HUES64 (cell line): ENCODE data around the gene SLC4A2.

Source experiments
- H3K27ac ChIP-seq: 2 replicates; pipeline ENCODE4 v1.7.0; 2013; ENCODE audit warnings: low read depth, low read length, inconsistent platforms
- H3K27me3 ChIP-seq: 2 replicates; pipeline ENCODE4 v1.6.1; 2013; ENCODE audit warnings: mild to moderate bottlenecking, low read length; ENCODE audit not compliant: insufficient read depth
- H3K36me3 ChIP-seq: 2 replicates; pipeline ENCODE4 v1.6.1; 2013; ENCODE audit warnings: mild to moderate bottlenecking, low read length; ENCODE audit not compliant: insufficient read depth
- H3K4me1 ChIP-seq: 2 replicates; pipeline ENCODE4 v1.6.1; 2013; ENCODE audit warnings: mild to moderate bottlenecking, low read length, moderate library complexity; ENCODE audit not compliant: insufficient read depth
- H3K4me3 ChIP-seq: 2 replicates; pipeline ENCODE4 v1.5.1; 2013; ENCODE audit warnings: mild to moderate bottlenecking, low read length, moderate library complexity
- H3K9ac ChIP-seq: 2 replicates; pipeline ENCODE4 v1.6.1; 2013; ENCODE audit warnings: mild to moderate bottlenecking, low read depth, low read length
- H3K9me3 ChIP-seq: 2 replicates; pipeline ENCODE4 v1.6.1; 2013; ENCODE audit warnings: low read depth, low read length; ENCODE audit not compliant: insufficient read depth
- WGBS: fragments of 150-250, 120-280 bp; methylation state at CpG from one replicate; pipeline ENCODE4 v1.1.7; 2013; ENCODE audit warnings: missing lambda C conversion rate; 5-methylcytosine and 5-hydroxymethylcytosine counted together

The SLC4A2 gene

DNA sequence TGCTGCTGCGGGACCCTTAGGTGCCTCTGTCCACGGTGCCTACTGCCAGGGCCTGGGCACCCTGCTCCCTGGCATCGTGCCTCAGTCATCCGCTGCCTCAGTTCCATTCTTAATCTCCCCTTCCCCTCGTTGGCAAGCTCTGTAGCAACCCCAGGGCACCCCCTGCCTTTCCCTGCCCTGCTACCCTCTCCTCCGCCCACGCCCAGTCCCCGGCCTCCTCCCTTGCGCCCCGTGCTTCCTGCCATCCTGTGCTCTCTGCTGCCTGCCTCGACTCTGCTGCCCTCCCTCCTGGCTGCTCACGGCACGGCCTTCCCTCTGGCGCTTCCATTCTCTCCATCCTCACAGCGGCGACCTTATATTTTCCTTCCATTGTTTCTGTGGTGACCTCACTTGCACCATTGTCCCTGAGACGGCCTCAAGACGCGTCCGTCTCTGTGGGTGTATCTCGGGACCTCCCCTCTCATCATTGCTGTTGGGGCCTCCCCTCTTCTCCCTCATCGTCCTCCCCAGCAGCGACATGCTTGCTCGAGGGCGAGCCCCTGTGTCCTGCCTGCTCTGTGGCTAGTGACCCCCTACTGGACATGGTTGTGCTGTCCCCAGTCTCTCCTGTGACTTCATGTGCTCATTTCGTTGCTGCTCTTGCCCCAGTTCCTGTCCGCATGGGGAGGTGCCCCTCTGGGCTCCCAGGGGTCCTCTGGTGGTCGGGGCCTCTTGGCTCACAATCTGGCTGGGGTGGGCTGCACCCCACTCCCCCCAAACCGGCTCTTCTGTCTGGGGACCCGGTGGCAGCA is 62.2 kb downstream of the SLC4A2 start:
- Histone ChIP-seq H3K4me3 (no peak overlapping the region), H3K27ac (no peak overlapping the region), H3K27me3 (peaks cover 15% of the 10 kb centered on the region), H3K4me1 (peaks cover 6% of the 10 kb centered on the region; the same call in 1 of the 2 replicates), H3K9me3 (no peaks in the 10 kb centered on the region), H3K36me3 (peaks cover 27% of the 10 kb centered on the region; the same call in 1 of the 2 replicates), H3K9ac (no peak overlapping the region)
- 91% methylated on average over 30 of the region's 30 CpGs for WGBS

- no peak overlapping the region for H3K27ac ChIP-seq
- H3K4me1 ChIP-seq, result peaks cover 10% of the 10 kb centered on the region; the same call in 1 of the 2 replicates
- H3K36me3 ChIP-seq, result peaks cover 27% of the 10 kb centered on the region; the same call in 1 of the 2 replicates
- WGBS, result 70% methylated on average over 24 of the region's 24 CpGs
- H3K9ac ChIP-seq, result no peak overlapping the region
- H3K27me3 ChIP-seq, result peaks cover 21% of the 10 kb centered on the region
- no peaks in the 10 kb centered on the region for H3K9me3 ChIP-seq
- no peak overlapping the region for H3K4me3 ChIP-seq
These were observed 62.9 kb downstream of the SLC4A2 start for GRCh38 chr7:151122276-151122675.

DNA sequence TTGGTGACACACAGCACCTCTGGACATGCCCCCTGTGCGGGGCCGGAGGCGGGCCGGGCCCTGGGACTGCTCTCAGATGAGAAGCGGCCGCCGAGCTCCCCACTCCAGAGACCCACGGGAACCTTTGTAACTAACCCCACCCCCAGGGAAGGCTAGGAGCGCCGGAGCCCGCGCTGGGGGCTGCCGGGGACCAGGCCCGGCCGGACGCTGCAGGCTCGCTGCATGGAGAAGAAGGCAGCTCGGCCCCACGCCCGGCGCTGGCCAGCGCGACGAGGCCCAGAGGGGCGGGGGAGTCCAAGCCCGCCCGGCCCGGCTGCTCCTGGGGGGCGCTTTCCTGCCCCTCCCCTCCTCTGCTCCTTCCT is 63.4 kb downstream of the SLC4A2 start:
- peaks cover 31% of the 10 kb centered on the region; the same call in 1 of the 2 replicates for H3K36me3 ChIP-seq
- H3K4me3 ChIP-seq, result no peak overlapping the region
- H3K27me3 ChIP-seq, result peaks cover 24% of the 10 kb centered on the region

GRCh38 chr7:151123158-151123821 is 63.9 kb downstream of the SLC4A2 start:
- Histone ChIP-seq H3K27ac (no peak overlapping the region), H3K4me1 (peaks cover 10% of the 10 kb centered on the region; the same call in 1 of the 2 replicates), H3K9me3 (no peaks in the 10 kb centered on the region), H3K4me3 (no peak overlapping the region), H3K9ac (no peak overlapping the region), H3K36me3 (peaks cover 36% of the 10 kb centered on the region; the same call in 1 of the 2 replicates), H3K27me3 (peaks cover 24% of the 10 kb centered on the region)
- 93% methylated on average over 50 of the region's 50 CpGs for WGBS

More for the DNA sequence above, 63.4 kb downstream of the SLC4A2 start:
- no peak overlapping the region for H3K9ac ChIP-seq
- H3K9me3 ChIP-seq, result no peaks in the 10 kb centered on the region
- H3K27ac ChIP-seq, result no peak overlapping the region
- peaks cover 10% of the 10 kb centered on the region; the same call in 1 of the 2 replicates for H3K4me1 ChIP-seq
- WGBS, result 93% methylated on average over 29 of the region's 29 CpGs

DNA sequence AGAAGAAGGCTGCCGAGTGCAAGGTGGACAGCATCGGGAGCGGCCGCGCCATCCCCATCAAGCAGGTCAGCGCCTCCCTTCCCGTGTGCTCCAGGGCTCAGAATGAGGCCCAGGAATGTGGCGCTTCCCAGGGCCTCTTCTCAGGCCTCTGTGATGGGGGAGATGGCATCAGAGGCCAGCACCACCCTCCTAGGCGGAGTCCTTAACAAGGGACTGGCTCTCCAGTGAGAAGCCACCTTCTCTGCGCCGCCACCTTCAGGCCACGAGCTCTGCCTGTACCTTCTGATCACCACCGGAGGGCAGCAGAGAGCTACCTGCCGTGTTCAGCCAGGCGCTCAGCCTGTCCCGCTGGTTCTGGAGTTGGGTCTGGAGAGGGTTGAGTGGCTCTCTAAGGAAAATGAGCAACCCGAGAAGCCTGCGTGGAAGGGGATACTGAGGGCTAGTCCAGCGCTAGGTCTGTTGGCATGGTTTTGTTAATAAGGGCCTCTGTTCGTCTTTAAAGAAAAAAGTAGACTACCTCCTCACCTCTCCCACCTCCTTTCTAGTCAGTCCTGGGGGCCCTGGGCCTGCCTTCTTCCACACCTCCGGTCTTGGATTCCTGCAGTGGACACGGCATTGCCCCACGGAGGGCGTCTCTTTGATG is 64.6 kb downstream of the SLC4A2 start:
- no peak overlapping the region for H3K9ac ChIP-seq
- peaks cover 24% of the 10 kb centered on the region for H3K27me3 ChIP-seq
- 41% methylated on average over 23 of the region's 24 CpGs for WGBS
- peaks cover 36% of the 10 kb centered on the region for H3K36me3 ChIP-seq
- H3K4me3 ChIP-seq, result no peak overlapping the region
- peaks cover 10% of the 10 kb centered on the region; the same call in 1 of the 2 replicates for H3K4me1 ChIP-seq
- H3K27ac ChIP-seq, result no peak overlapping the region
- no peaks in the 10 kb centered on the region for H3K9me3 ChIP-seq

- H3K4me1 ChIP-seq, result peaks cover 10% of the 10 kb centered on the region; the same call in 1 of the 2 replicates
- peaks cover 32% of the 10 kb centered on the region for H3K36me3 ChIP-seq
These were observed 65.1 kb downstream of the SLC4A2 start for GRCh38 chr7:151124481-151124880.

DNA sequence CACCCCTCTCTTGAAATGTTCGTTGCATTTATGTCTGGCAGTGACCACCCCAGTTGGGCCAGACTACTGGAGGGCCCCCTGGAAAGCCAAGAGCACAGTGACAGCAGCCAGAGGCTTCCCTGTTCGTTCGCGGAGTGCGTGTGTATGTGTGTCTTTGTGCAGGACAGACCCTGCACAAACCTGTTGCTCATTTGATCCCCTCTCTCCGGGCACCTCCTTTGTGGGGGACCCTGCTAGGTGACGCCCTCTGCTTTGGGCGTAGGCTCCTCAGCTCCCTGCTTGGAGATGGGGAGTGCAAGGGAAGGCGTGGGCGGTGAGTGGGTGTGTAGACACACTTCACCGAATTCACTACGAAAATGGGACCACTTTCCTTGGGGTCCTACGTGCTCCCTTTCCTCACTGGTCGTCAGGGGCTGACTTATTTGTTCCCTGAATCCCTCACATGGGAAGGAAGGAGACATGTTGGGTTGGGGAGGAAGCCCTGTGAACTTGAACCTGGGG is 65.6 kb downstream of the SLC4A2 start:
- Histone ChIP-seq H3K27ac (no peak overlapping the region; the same call in 1 of the 2 replicates), H3K4me3 (peak overlapping the region; percentile 62), H3K36me3 (peaks cover 31% of the 10 kb centered on the region), H3K4me1 (peaks cover 10% of the 10 kb centered on the region; the same call in 1 of the 2 replicates), H3K9me3 (no peaks in the 10 kb centered on the region), H3K9ac (no peak overlapping the region), H3K27me3 (peaks cover 24% of the 10 kb centered on the region)
- 83% methylated on average over 14 of the region's 14 CpGs for WGBS

More at GRCh38 chr7:151124481-151124880, 65.1 kb downstream of the SLC4A2 start:
- WGBS, result 87% methylated on average over 7 of the region's 7 CpGs
- no peak overlapping the region for H3K27ac ChIP-seq
- H3K27me3 ChIP-seq, result peaks cover 24% of the 10 kb centered on the region
- no peaks in the 10 kb centered on the region for H3K9me3 ChIP-seq
- H3K4me3 ChIP-seq, result no peak overlapping the region
- H3K9ac ChIP-seq, result no peak overlapping the region

DNA sequence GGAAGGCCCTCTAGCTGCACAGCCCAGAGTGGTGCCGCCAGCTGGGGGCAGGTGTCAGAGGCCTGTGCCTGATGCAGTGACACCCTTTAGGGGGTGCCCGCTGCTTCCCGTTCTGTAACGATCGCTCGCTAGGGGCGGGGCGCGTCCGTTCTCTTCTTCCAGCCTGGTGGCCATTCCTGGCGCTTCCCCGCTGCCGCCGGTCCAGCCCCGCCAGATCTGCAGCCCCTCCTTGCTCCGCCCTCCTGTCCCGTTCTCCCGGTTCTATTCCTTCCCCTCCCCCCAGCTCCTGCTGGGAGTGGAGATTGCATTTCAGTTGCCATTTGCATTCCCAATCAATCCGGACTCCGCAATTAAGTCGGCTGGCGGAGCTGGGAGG is 66.1 kb downstream of the SLC4A2 start:
- H3K36me3 ChIP-seq, result peaks cover 32% of the 10 kb centered on the region
- peaks cover 24% of the 10 kb centered on the region for H3K27me3 ChIP-seq
- H3K4me3 ChIP-seq, result peak overlapping the region; percentile 62
- H3K9me3 ChIP-seq, result no peaks in the 10 kb centered on the region
- peaks cover 10% of the 10 kb centered on the region; the same call in 1 of the 2 replicates for H3K4me1 ChIP-seq
- H3K9ac ChIP-seq, result 0 out of 2 replicates have a peak overlapping the region, but pooled peaks have one; percentile 35
- WGBS, result 2% methylated on average over 22 of the region's 22 CpGs
- H3K27ac ChIP-seq, result peak overlapping the region; percentile 80; the same call in 1 of the 2 replicates

DNA sequence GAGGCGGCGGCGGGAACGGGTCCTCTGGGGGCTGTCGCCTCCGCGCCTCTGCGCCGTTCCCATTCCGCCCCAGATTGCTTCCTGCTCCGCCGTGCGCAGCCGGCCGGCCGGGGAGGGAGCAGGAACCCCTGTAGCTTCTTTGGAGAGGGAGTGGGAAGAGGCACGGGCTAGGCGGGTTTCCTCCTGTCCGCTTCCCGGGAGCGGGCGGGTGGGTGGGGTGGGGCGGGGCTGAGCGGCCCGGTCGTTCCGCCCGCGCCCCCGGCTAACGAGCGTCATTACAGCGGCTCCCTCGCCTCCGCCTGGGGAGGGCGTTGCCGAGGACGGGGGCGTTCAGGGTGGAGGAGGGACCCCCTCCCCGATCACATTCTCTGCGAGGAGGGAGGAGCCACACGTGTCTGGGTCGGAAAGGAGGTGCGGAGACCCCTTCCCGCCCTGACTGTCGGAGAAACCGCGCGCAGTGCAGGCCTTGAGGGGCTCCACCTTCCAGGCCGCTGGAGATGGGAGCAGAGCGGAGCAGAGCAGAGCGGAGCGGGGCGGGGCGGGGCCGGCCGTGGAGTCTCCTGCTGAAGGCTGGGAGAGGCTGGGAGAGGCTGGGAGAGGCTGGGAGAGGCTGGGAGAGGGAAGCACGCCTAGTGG is 66.6 kb downstream of the SLC4A2 start:
- H3K27ac ChIP-seq, result peak overlapping the region; percentile 80; the same call in 1 of the 2 replicates
- peaks cover 24% of the 10 kb centered on the region for H3K27me3 ChIP-seq
- 1% methylated on average over 56 of the region's 58 CpGs for WGBS
- peak overlapping the region; percentile 62 for H3K4me3 ChIP-seq
- H3K9ac ChIP-seq, result peak overlapping the region; percentile 35; the same call in 1 of the 2 replicates
- no peaks in the 10 kb centered on the region for H3K9me3 ChIP-seq
- peaks cover 10% of the 10 kb centered on the region; the same call in 1 of the 2 replicates for H3K4me1 ChIP-seq
- H3K36me3 ChIP-seq, result peaks cover 31% of the 10 kb centered on the region
